ELR (cell line): Measurements from ENCODE around the gene SLC2A1.

ENCODE experiments used
- DNase-seq: peaks from one replicate; pipeline ENCODE4 v3.0.0-alpha.2; 2015; ENCODE audit warnings: low read depth

The SLC2A1 gene

DNA sequence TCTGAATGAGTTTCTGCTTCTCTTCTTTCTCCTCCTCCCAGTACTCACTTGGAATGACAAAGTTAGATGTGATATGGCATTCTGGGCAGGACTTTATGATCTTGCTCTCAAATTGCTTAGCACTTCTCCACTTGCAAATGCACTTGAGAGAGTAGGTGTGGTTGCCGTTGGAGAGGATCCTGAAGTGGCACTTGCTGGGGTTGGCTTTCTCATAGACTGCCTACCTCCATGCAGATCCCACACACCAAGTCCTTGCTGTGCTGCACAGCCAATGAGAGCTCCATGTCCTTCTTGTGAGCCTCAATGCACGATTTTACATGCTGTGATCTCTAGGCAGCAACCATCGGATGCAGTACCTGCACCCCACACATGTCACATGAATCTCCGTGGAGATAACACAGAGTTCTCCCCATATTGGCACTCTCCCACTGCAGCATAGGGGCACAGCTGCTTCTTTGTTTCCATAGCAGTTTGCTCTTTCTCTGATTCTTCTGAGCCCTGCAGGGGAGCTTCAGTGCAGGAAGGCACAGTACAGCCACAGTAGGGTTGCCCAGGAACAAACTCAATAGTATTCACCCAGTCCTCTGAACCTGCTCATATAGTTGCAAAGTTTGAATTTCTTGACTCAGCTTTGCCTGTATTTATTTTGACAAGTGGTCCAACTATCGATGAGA, 67.1 kb downstream of the SLC2A1 start:
- DNase-seq: no peak

DNA sequence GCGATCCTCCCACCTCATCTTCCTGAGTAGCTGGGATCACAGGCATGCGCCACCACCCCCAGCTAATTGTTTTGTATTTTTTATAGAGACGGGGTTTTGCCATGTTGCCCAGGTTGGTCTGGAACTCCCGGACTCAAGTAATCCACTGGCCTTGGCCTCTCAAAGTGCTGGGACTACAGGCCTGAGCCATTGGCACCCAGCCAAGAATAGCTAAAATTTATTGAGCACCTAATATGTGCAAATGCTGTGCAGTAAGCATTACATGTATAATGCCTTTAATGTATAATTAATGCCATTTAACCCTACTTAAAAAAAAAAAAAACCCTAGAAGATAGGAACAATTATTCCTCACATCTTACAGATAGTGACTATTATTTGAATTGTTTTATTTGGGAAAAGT, 69.4 kb downstream of the SLC2A1 start:
- no peak for DNase-seq

DNA sequence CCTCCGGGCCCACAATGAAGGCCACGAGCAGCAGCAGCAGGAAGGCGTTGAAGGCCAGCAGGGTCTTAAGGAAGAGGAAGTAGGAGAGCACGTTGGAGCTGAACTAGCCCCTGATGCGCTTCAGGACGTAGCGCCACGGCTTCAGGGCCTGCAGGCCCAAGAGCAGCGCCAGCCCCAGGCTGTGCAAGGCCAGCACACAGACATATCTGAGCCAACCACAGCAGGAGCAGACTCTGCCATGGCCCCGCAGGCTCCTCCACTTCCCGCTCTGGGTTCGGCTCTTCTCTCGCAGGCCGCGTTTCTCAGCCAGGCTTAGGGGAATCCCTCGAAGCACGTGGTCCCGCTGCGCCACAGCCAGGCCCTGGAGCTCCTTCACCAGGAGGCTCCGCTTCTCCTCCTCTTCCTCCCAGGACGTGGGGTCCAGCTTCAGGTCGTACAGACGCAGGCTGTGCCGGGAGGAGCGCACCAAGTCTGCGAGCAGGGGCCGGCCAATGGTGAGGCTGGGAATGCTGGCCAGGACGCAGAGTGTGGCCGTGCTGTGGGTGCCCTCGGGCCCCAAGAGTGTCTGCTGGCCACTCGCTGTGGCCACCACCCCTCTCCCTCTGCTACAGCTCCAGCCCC, 70.5 kb downstream of the SLC2A1 start:
- no peak for DNase-seq

DNA sequence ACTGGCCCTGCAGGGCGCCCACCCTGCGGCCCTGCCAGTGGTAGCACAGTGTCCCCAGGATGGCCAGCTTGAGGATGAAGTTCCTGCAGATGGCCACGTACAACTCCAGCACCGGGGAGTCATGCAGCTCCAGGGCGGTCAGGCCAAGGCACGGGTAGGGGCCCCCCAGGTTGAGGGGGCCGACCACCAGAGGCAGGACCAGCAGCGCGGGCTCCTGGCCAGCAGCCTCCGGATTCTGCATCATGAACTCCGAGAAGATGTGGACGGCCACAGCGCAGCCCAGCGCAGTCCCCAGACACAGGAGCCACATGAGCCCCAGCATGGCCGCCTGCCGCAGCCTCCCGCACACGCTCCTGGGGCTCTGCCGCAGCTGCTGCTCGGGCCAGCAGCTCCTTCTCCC, 71.3 kb downstream of the SLC2A1 start:
- no peak for DNase-seq

DNA sequence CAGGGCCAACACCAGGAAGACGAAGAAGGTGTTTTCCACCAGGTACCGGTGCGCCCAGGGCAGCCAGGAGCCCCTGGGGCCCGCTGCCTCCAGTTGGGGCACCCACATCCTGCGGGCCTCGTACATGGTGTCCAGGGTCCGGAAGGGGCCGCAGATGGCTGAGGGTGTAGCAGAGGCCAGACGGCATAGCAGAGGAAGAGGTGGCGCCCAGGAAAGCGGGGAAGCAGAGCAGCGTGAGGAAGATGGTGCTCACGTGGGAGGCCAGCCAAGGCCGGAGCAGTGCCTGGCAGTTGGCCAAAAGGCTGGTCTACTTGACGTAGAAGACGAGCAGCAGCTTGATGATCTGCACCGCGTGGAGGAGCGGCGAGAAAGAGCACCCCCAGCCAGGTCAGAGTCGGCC, 71.9 kb downstream of the SLC2A1 start:
- DNase-seq: no peak

DNA sequence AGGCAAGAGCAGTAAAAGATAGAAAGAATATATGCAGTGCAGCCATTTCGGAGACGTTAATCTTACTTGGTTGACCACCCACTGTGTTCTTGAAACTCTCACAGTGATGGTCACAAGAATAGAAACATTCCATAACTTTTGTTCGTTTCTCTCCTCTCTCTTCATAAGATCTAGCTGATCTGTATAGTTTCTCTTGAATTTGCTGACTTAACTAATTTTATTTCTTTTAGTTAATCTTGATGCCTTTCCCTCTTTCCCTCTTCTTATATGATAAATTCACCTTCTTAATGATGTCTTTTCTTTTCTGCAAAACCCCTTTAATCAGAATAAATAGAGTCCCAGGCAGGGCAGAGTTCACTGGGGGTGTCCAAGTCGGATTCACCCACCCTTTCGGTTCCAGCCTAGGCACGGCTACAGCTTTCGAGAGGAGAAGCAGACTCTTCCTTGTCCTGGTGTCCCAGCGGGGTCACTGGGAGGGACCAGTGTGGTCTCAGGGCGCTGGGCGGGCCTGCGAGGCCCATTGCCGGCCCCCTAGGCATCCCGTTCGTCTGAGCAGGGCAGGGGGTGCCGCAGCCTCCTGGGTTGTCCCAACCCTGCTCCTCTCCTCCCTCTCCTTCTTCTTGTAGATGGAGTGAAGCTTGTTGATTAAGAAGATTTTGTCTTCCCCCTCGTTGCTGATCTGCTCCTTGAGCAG, 72.5 kb downstream of the SLC2A1 start:
- no peak for DNase-seq

DNA sequence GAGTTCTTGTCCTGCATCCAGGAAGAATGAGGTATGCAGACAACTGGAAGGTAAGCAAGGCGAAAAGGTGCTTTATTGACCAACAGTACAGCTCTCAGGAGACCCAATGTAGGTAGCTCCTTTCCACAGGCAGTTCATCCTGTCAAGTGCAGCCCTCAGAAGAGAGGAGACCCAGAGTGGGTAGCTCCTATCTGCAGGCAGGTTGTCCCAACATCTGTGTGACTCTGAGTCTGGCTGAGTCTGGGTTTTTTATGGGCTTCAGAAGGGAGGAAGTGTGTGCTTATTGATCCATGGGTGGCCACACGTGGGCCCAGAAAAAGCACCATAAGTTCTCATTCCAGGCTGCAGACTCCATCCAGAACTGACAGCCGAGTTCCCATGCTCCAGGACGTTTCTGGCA, 78.3 kb downstream of the SLC2A1 start:
- DNase-seq: no peak

DNA sequence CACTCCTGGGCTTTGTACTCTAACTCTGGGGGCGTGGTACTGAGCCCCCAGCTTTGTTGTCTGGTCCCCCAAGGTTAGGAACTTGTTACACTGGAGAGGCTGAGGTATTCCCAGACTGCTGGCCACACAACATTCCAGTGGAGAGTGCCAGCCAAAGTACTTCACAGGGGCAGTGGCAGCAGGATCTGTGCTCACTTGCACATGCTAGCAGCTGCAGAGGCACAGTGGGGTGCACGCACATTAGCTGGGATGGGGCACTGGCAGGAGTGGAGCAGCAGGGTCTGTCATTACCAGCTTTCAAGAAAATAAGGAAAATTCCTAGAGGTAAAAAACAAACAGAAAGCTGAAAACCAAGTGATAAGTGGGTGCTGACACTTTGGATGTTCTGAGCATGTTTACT, 81.3 kb downstream of the SLC2A1 start:
- no peak for DNase-seq

DNA sequence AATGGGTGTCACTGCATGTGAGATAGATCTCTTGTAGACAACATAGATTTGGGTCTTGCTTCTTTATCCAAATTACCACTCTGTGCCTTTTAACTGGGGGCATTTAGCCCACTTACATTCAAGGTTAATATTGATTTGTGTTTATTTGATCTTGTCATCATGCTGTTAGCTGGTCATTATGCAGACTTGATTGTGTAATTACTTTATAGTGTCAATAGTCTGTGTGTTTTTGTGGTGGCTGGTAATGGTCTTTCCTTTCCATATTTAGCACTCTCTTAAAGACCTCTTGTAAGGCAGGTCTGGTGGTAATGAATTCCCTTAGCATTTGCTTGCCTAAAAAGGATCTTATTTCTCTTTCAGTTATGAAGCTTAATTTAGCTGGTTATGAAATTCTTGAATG, 82.7 kb downstream of the SLC2A1 start:
- no peak for DNase-seq
